Measurements from ENCODE around the gene CYBB. TPM values are rescaled to one million over a fixed set of nuclear protein-coding genes. Genes with fewer than 3 reads are reported as not detected.

The CYBB gene
- total RNA-seq, 4 donors from 2014 or later, result 1.1 to 22.1 (median 8.2) TPM

- peak; percentile 3 for DNase-seq
- TF ChIP-seq CTCF (IDR thresholded peaks at IDR 0.05) (no peak), POLR2A (IDR thresholded peaks at IDR 0.05) (peak in 2 of 4 donors; percentile 81 to 86)
- H3K27me3 ChIP-seq, result no peaks in the 10 kb centered on the region
- H3K9me3 ChIP-seq, result no peaks in the 10 kb centered on the region
- peak within 1 kb of the TSS; percentile 71 to 81 (median 80) for H3K4me3 ChIP-seq
- WGBS, 2 donors, result 0 to 31% methylated on average over 6 to 9 of the region's 67 CpGs
- no peaks in the 10 kb centered on the region for H3K36me3 ChIP-seq
- peak within 1 kb of the TSS; percentile 91 to 95 (median 94) for H3K27ac ChIP-seq
- H3K4me1 ChIP-seq, result peaks cover 0 to 25% (median 0%) of the 10 kb centered on the region in 3 donors
- intact Hi-C loops (cut with DNase I), result no loop called here
Measured at GRCh38 chrX:37846934-37847732, 67.3 kb downstream of the CYBB start, which contains the start of gene DYNLT3. Gene DYNLT3 (minus strand): TSS chrX:37847571. CDS start chrX:37847510, 61 bp downstream.

GRCh38 chrX:37847733-37848197, 67.9 kb downstream of the CYBB start:
- H3K4me1 ChIP-seq, result peaks cover 0 to 25% (median 0%) of the 10 kb centered on the region in 3 donors
- H3K27me3 ChIP-seq, result no peaks in the 10 kb centered on the region
- H3K36me3 ChIP-seq, result no peaks in the 10 kb centered on the region
- intact Hi-C loops (cut with DNase I), result no loop called here
- 13 to 19% methylated on average over 4 to 5 of the region's 5 CpGs for WGBS, 2 donors
- TF ChIP-seq CTCF (IDR thresholded peaks at IDR 0.05) (peak in 1 of 6 experiments; percentile 5), POLR2A (IDR thresholded peaks at IDR 0.05) (no peak)
- H3K4me3 ChIP-seq, result peak overlapping the region; percentile 71 to 81 (median 80)
- peak overlapping the region; percentile 91 to 95 (median 94) for H3K27ac ChIP-seq
- no peak for DNase-seq
- no peaks in the 10 kb centered on the region for H3K9me3 ChIP-seq

- no peak overlapping the region for H3K27ac ChIP-seq
- intact Hi-C loops (cut with DNase I), result no loop called here
- H3K4me3 ChIP-seq, result no peak overlapping the region
- no peak for DNase-seq
- WGBS, 2 donors, result 55 to 60% methylated on average over 3 of the region's 3 CpGs
- H3K36me3 ChIP-seq, result no peaks in the 10 kb centered on the region
- no peaks in the 10 kb centered on the region for H3K27me3 ChIP-seq
- TF ChIP-seq CTCF (IDR thresholded peaks at IDR 0.05), result no peak
- TF ChIP-seq POLR2A (IDR thresholded peaks at IDR 0.05), result no peak
- H3K4me1 ChIP-seq, result no peaks in the 10 kb centered on the region
- no peaks in the 10 kb centered on the region for H3K9me3 ChIP-seq
Measured at GRCh38 chrX:37854148-37854547, 74.3 kb downstream of the CYBB start.

GRCh38 chrX:37854748-37855147, 74.9 kb downstream of the CYBB start:
- intact Hi-C loops (cut with DNase I), result no loop called here
- Histone ChIP-seq H3K36me3 (no peaks in the 10 kb centered on the region), H3K9me3 (no peaks in the 10 kb centered on the region), H3K4me1 (no peaks in the 10 kb centered on the region), H3K27me3 (no peaks in the 10 kb centered on the region), H3K27ac (no peak overlapping the region), H3K4me3 (no peak overlapping the region)
- DNase-seq, result no peak
- 37 to 62% methylated on average over 2 of the region's 2 CpGs for WGBS, 2 donors
- TF ChIP-seq POLR2A (IDR thresholded peaks at IDR 0.05), result no peak
- TF ChIP-seq CTCF (IDR thresholded peaks at IDR 0.05), result no peak

GRCh38 chrX:37860721-37861120, 80.9 kb downstream of the CYBB start:
- TF ChIP-seq CTCF (IDR thresholded peaks at IDR 0.05) (no peak), POLR2A (IDR thresholded peaks at IDR 0.05) (no peak)
- H3K9me3 ChIP-seq, result no peaks in the 10 kb centered on the region
- H3K27me3 ChIP-seq, result no peaks in the 10 kb centered on the region
- H3K4me1 ChIP-seq, result no peaks in the 10 kb centered on the region
- intact Hi-C loops (cut with DNase I), result no loop called here
- WGBS, 2 donors, result 65 to 69% methylated on average over 6 of the region's 6 CpGs
- DNase-seq, result no peak
- H3K36me3 ChIP-seq, result no peaks in the 10 kb centered on the region
- no peak overlapping the region for H3K4me3 ChIP-seq
- no peak overlapping the region for H3K27ac ChIP-seq

Measured in esophagus squamous epithelium (tissue), 5 donors.